Measurements from ENCODE around the gene GFPT1. TPM values are rescaled to one million over a fixed set of nuclear protein-coding genes. Genes with fewer than 3 reads are reported as not detected.

The GFPT1 gene
- polyA plus RNA-seq, 3 donors = 36.0 to 41.9 (median 40.1) TPM

- DNase-seq (ENCODE audit: extremely low read depth in 1 of 11, low read depth in 9 of 11, low spot score in 4 of 11) = no peak
Observed at GRCh38 chr2:69353360-69353759, 33.7 kb downstream of the GFPT1 start.

- DNase-seq (ENCODE audit: extremely low read depth in 1 of 11, low read depth in 9 of 11, low spot score in 4 of 11) = no peak
Observed at GRCh38 chr2:69348781-69349180, 38.2 kb downstream of the GFPT1 start.

GRCh38 chr2:69345434-69345833 lies 41.6 kb downstream of the GFPT1 start:
- DNase-seq (ENCODE audit: extremely low read depth in 1 of 11, low read depth in 9 of 11, low spot score in 4 of 11) = no peak

GRCh38 chr2:69344305-69344704 lies 42.7 kb downstream of the GFPT1 start:
- DNase-seq (ENCODE audit: extremely low read depth in 1 of 11, low read depth in 9 of 11, low spot score in 4 of 11) = no peak

GRCh38 chr2:69340101-69340775 lies 46.8 kb downstream of the GFPT1 start:
- DNase-seq (ENCODE audit: extremely low read depth in 1 of 11, low read depth in 9 of 11, low spot score in 4 of 11) = no peak

- DNase-seq (ENCODE audit: extremely low read depth in 1 of 11, low read depth in 9 of 11, low spot score in 4 of 11) = no peak
Observed at GRCh38 chr2:69335311-69335710, 51.7 kb downstream of the GFPT1 start.

GRCh38 chr2:69333352-69333751 lies 53.7 kb downstream of the GFPT1 start:
- no peak for DNase-seq (ENCODE audit: extremely low read depth in 1 of 11, low read depth in 9 of 11, low spot score in 4 of 11)

- DNase-seq (ENCODE audit: extremely low read depth in 1 of 11, low read depth in 9 of 11, low spot score in 4 of 11) = no peak
Observed at GRCh38 chr2:69330781-69331180, 56.2 kb downstream of the GFPT1 start.

GRCh38 chr2:69322631-69323030 lies 64.4 kb downstream of the GFPT1 start:
- no peak for DNase-seq (ENCODE audit: extremely low read depth in 1 of 11, low read depth in 9 of 11, low spot score in 4 of 11)

- no peak for DNase-seq (ENCODE audit: extremely low read depth in 1 of 11, low read depth in 9 of 11, low spot score in 4 of 11)
Observed at GRCh38 chr2:69316550-69316949, 70.5 kb downstream of the GFPT1 start.

GRCh38 chr2:69315160-69315761 lies 71.8 kb downstream of the GFPT1 start:
- no peak for DNase-seq (ENCODE audit: extremely low read depth in 1 of 11, low read depth in 9 of 11, low spot score in 4 of 11)

- no peak for DNase-seq (ENCODE audit: extremely low read depth in 1 of 11, low read depth in 9 of 11, low spot score in 4 of 11)
Observed at GRCh38 chr2:69311024-69311416, 76.0 kb downstream of the GFPT1 start.

- no peak for DNase-seq (ENCODE audit: extremely low read depth in 1 of 11, low read depth in 9 of 11, low spot score in 4 of 11)
Observed at GRCh38 chr2:69310111-69311023, 76.7 kb downstream of the GFPT1 start.

- peak in 9 of 11 donors; percentile 25 to 46 (median 36) for DNase-seq (ENCODE audit: extremely low read depth in 1 of 11, low read depth in 9 of 11, low spot score in 4 of 11)
Observed at GRCh38 chr2:69309351-69310110, 77.5 kb downstream of the GFPT1 start.

- no peak for DNase-seq (ENCODE audit: extremely low read depth in 1 of 11, low read depth in 9 of 11, low spot score in 4 of 11)
Observed at GRCh38 chr2:69308338-69308737, 78.7 kb downstream of the GFPT1 start.

- DNase-seq (ENCODE audit: extremely low read depth in 1 of 11, low read depth in 9 of 11, low spot score in 4 of 11) = no peak
Observed at GRCh38 chr2:69307579-69308064, 79.4 kb downstream of the GFPT1 start.

- peak; percentile 35 to 84 (median 78) for DNase-seq (ENCODE audit: extremely low read depth in 1 of 11, low read depth in 9 of 11, low spot score in 4 of 11)
Observed at GRCh38 chr2:69306822-69307578, 80.0 kb downstream of the GFPT1 start.

GRCh38 chr2:69306393-69306821 lies 80.6 kb downstream of the GFPT1 start:
- peak in 4 of 11 donors; percentile 5 to 12 (median 7) for DNase-seq (ENCODE audit: extremely low read depth in 1 of 11, low read depth in 9 of 11, low spot score in 4 of 11)
